GM23338 (cell line): ENCODE measurements around the gene MEGF6. TPM values are rescaled to one million over a fixed set of nuclear protein-coding genes. Genes with fewer than 3 reads are reported as not detected.

Source experiments
- ATAC-seq: fragments of 200-7000 bp; cut with Tn5 transposase; 3 replicates; pipeline ENCODE4 v1.9.1; 2020
- DNase-seq: peaks from one replicate; pipeline ENCODE4 v3.0.0-alpha.2; 2015; ENCODE audit warnings: low spot score
- H2AFZ ChIP-seq: fragments of 200-600 bp; sonication (generic); 2 replicates; pipeline ENCODE4 v1.8.0; 2016; ENCODE audit warnings: antibody characterized with exemption, mild to moderate bottlenecking, moderate library complexity
- H3F3A ChIP-seq: fragments of 200-600 bp; sonication (generic); replicated peaks from 2 replicates; pipeline ENCODE4 v1.8.0; 2017; ENCODE audit warnings: antibody characterized with exemption, mixed run types, low read depth
- H3K27ac ChIP-seq: fragments of 200-600 bp; sonication (generic); 2 replicates; pipeline ENCODE4 v1.6.1; 2016; ENCODE audit warnings: low read depth
- H3K27me3 ChIP-seq: fragments of 200-600 bp; sonication (generic); 2 replicates; pipeline ENCODE4 v1.8.0; 2016; ENCODE audit warnings: mild to moderate bottlenecking, mixed run types, moderate library complexity; ENCODE audit not compliant: insufficient read depth
- H3K36me3 ChIP-seq: fragments of 200-600 bp; sonication (generic); 2 replicates; pipeline ENCODE4 v1.8.0; 2016; ENCODE audit warnings: mild to moderate bottlenecking; ENCODE audit not compliant: insufficient read depth
- H3K4me1 ChIP-seq: fragments of 200-600 bp; sonication (generic); 2 replicates; pipeline ENCODE4 v1.8.0; 2016; ENCODE audit warnings: mild to moderate bottlenecking, moderate library complexity; ENCODE audit not compliant: insufficient read depth
- H3K4me2 ChIP-seq: fragments of 200-600 bp; sonication (generic); 2 replicates; pipeline ENCODE4 v1.7.1; 2017; ENCODE audit warnings: mixed run types
- H3K4me3 ChIP-seq: fragments of 200-600 bp; sonication (generic); 2 replicates; pipeline ENCODE4 v1.6.1; 2016; ENCODE audit warnings: mixed run types
- H3K79me2 ChIP-seq: fragments of 200-600 bp; sonication (generic); replicated peaks from 2 replicates; pipeline ENCODE4 v1.8.0; 2017; ENCODE audit warnings: mild to moderate bottlenecking; ENCODE audit not compliant: insufficient read depth
- H3K9me2 ChIP-seq: fragments of 200-600 bp; sonication (generic); 2 replicates; pipeline ENCODE4 v1.8.0; 2017; ENCODE audit not compliant: insufficient read depth
- H4K20me1 ChIP-seq: fragments of 200-600 bp; sonication (generic); replicated peaks from 2 replicates; pipeline ENCODE4 v1.8.0; 2017; ENCODE audit warnings: mild to moderate bottlenecking; ENCODE audit not compliant: insufficient read depth
- H3K27ac Mint-ChIP-seq: 2 replicates; pipeline ENCODE4 v1.8.0; 2020; ENCODE audit warnings: inconsistent platforms, mild to moderate bottlenecking, moderate library complexity, mixed read lengths
- H3K27me3 Mint-ChIP-seq: 3 replicates; pipeline ENCODE4 v1.8.0; 2022; ENCODE audit warnings: low read depth, mild to moderate bottlenecking, moderate library complexity, mixed read lengths, inconsistent platforms; ENCODE audit not compliant: insufficient read depth, poor library complexity
- H3K36me3 Mint-ChIP-seq: 3 replicates; pipeline ENCODE4 v1.8.0; 2021; ENCODE audit warnings: low read depth, mild to moderate bottlenecking, inconsistent platforms, moderate library complexity, mixed read lengths
- H3K4me1 Mint-ChIP-seq: 3 replicates; pipeline ENCODE4 v1.8.0; 2020; ENCODE audit warnings: mild to moderate bottlenecking, inconsistent platforms, mixed read lengths
- H3K4me3 Mint-ChIP-seq: 3 replicates; pipeline ENCODE4 v1.8.0; 2021; ENCODE audit warnings: moderate library complexity, mild to moderate bottlenecking, inconsistent platforms, mixed read lengths
- H3K9me3 Mint-ChIP-seq: 3 replicates; pipeline ENCODE4 v1.8.0; 2020; ENCODE audit warnings: moderate library complexity, mild to moderate bottlenecking, inconsistent platforms, mixed read lengths
- CREB1 ChIP-seq: fragments of 250-450 bp; sonication (Bioruptor Pico); IDR thresholded peaks from 2 replicates; pipeline ENCODE4 v1.5.0; 2020; ENCODE audit warnings: low read depth, mild to moderate bottlenecking, moderate library complexity
- ETS1 ChIP-seq: IDR thresholded peaks from 2 replicates; pipeline ENCODE4 v1.6.1; 2016; ENCODE audit warnings: antibody characterized with exemption
- EZH2 ChIP-seq: fragments of 200-600 bp; sonication (generic); IDR thresholded peaks from one replicate; pipeline ENCODE4 v1.8.0; 2017; ENCODE audit warnings: antibody characterized with exemption, mild to moderate bottlenecking, low read depth; ENCODE audit not compliant: unreplicated experiment
- EZH2phosphoT487 ChIP-seq: fragments of 200-600 bp; sonication (generic); IDR thresholded peaks from one replicate; pipeline ENCODE4 v1.8.1; 2018; ENCODE audit warnings: antibody characterized with exemption; ENCODE audit not compliant: unreplicated experiment
- JUNB ChIP-seq: IDR thresholded peaks from one replicate; pipeline ENCODE4 v1.6.1; 2016; ENCODE audit warnings: antibody characterized with exemption; ENCODE audit not compliant: unreplicated experiment
- NANOG ChIP-seq: IDR thresholded peaks from 2 replicates; pipeline ENCODE4 v1.6.1; 2016; ENCODE audit warnings: antibody characterized with exemption, borderline replicate concordance
- POLR2AphosphoS5 ChIP-seq: IDR thresholded peaks from 2 replicates; pipeline ENCODE4 v1.6.1; 2016; ENCODE audit warnings: antibody characterized with exemption, low read depth
- STAT1 ChIP-seq: IDR thresholded peaks from one replicate; pipeline ENCODE4 v1.6.1; 2016; ENCODE audit warnings: antibody characterized with exemption; ENCODE audit not compliant: unreplicated experiment
- ZNF114 ChIP-seq: fragments of 250-450 bp; sonication (Bioruptor Pico); IDR thresholded peaks from 2 replicates; pipeline ENCODE4 v1.5.0; 2020; ENCODE audit warnings: mild to moderate bottlenecking, moderate library complexity
- ZNF331 ChIP-seq: fragments of 250-450 bp; sonication (Bioruptor Pico); IDR thresholded peaks from 2 replicates; pipeline ENCODE4 v1.5.0; 2020; ENCODE audit warnings: low read depth, mild to moderate bottlenecking, moderate library complexity
- polyA plus RNA-seq: library from polyadenylated mRNA; unstranded; fragments of >200 nt; fragmentation: Nextera tagmentation; extraction: Ambion mirVana; gene quantifications from 2 replicates; pipeline ENCODE4 v1.2.1, GENCODE V29; 2016
- total RNA-seq: library from RNA; depleted of rRNA; stranded (reverse); fragments of >200 nt; shearing (Covaris generic); gene quantifications from 2 replicates; pipeline ENCODE4 v1.2.3, GENCODE V29; 2014
- TF ChIP-seq, protein P1 (sequence below): IDR thresholded peaks from one replicate; pipeline ENCODE4 v1.6.1; 2018; ENCODE audit warnings: antibody characterized with exemption; ENCODE audit not compliant: unreplicated experiment
- TF ChIP-seq, protein P2 (sequence below), 2 experiments: fragments of 200-600 bp in 1 of 2; sonication (generic) in 1 of 2; conservative IDR thresholded peaks; 2 replicates each; pipeline versions ENCODE4 v1.5.1 to v1.6.1; 2016 to 2017; ENCODE audit warnings: antibody characterized with exemption in 2 of 2, low read depth in 2 of 2, mild to moderate bottlenecking in 2 of 2, moderate library complexity in 1 of 2
- TF ChIP-seq, protein P3 (sequence below): fragments of 250-450 bp; sonication (Bioruptor Pico); IDR thresholded peaks from 2 replicates; pipeline ENCODE4 v1.5.0; 2020; ENCODE audit warnings: mild to moderate bottlenecking, moderate library complexity

Gene MEGF6
- total and polyA plus RNA-seq, 2 experiments from 2014 or later = 4.0 to 21.4 TPM

DNA sequence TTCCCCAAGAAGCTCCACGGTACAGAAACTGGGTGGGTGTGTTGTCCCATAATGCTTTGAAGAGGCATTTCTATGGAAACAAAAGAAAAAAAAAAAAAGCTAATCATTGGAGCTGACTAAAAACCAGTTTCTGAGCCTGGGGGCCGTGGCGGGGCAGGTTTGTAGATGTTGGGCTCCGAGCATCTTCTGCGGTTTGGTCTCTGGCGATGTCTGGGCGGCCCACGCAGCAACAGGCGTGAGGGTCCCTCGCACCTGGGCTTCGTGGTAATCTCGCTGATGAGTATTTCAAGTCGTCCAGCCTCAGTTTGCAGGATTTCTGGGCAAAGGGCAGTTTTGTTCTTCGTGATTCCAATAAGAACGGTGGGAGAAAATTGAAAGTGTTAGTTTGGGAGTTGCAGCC, 47.8 kb upstream of the MEGF6 start:
- no peak overlapping the region for H2AFZ ChIP-seq
- H4K20me1 ChIP-seq = no peaks in the 10 kb centered on the region
- no peaks in the 10 kb centered on the region for H3K9me2 ChIP-seq
- Mint-ChIP-seq H3K27ac (no peak overlapping the region), H3K27me3 (peaks cover 36% of the 10 kb centered on the region), H3K9me3 (no peaks in the 10 kb centered on the region; the same call in 2 of the 3 replicates), H3K36me3 (no peaks in the 10 kb centered on the region), H3K4me3 (no peak overlapping the region), H3K4me1 (peaks cover 7% of the 10 kb centered on the region)
- no peak for TF ChIP-seq POLR2AphosphoS5
- no peak for TF ChIP-seq ZNF331 (CRISPR knock-in tag)
- TF ChIP-seq STAT1 = no peak
- TF ChIP-seq ZNF114 = no peak
- no peak for TF ChIP-seq CREB1 (CRISPR knock-in tag)
- TF ChIP-seq, protein P1, sequence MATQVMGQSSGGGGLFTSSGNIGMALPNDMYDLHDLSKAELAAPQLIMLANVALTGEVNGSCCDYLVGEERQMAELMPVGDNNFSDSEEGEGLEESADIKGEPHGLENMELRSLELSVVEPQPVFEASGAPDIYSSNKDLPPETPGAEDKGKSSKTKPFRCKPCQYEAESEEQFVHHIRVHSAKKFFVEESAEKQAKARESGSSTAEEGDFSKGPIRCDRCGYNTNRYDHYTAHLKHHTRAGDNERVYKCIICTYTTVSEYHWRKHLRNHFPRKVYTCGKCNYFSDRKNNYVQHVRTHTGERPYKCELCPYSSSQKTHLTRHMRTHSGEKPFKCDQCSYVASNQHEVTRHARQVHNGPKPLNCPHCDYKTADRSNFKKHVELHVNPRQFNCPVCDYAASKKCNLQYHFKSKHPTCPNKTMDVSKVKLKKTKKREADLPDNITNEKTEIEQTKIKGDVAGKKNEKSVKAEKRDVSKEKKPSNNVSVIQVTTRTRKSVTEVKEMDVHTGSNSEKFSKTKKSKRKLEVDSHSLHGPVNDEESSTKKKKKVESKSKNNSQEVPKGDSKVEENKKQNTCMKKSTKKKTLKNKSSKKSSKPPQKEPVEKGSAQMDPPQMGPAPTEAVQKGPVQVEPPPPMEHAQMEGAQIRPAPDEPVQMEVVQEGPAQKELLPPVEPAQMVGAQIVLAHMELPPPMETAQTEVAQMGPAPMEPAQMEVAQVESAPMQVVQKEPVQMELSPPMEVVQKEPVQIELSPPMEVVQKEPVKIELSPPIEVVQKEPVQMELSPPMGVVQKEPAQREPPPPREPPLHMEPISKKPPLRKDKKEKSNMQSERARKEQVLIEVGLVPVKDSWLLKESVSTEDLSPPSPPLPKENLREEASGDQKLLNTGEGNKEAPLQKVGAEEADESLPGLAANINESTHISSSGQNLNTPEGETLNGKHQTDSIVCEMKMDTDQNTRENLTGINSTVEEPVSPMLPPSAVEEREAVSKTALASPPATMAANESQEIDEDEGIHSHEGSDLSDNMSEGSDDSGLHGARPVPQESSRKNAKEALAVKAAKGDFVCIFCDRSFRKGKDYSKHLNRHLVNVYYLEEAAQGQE = no peak
- TF ChIP-seq EZH2 = no peak
- TF ChIP-seq, protein P2, sequence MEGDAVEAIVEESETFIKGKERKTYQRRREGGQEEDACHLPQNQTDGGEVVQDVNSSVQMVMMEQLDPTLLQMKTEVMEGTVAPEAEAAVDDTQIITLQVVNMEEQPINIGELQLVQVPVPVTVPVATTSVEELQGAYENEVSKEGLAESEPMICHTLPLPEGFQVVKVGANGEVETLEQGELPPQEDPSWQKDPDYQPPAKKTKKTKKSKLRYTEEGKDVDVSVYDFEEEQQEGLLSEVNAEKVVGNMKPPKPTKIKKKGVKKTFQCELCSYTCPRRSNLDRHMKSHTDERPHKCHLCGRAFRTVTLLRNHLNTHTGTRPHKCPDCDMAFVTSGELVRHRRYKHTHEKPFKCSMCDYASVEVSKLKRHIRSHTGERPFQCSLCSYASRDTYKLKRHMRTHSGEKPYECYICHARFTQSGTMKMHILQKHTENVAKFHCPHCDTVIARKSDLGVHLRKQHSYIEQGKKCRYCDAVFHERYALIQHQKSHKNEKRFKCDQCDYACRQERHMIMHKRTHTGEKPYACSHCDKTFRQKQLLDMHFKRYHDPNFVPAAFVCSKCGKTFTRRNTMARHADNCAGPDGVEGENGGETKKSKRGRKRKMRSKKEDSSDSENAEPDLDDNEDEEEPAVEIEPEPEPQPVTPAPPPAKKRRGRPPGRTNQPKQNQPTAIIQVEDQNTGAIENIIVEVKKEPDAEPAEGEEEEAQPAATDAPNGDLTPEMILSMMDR (conservative IDR thresholded peaks at IDR 0.05; ENCODE audit: low read depth in 2 of 2) = no peak
- no peak for TF ChIP-seq ETS1
- no peak for TF ChIP-seq EZH2phosphoT487
- TF ChIP-seq, protein P3, sequence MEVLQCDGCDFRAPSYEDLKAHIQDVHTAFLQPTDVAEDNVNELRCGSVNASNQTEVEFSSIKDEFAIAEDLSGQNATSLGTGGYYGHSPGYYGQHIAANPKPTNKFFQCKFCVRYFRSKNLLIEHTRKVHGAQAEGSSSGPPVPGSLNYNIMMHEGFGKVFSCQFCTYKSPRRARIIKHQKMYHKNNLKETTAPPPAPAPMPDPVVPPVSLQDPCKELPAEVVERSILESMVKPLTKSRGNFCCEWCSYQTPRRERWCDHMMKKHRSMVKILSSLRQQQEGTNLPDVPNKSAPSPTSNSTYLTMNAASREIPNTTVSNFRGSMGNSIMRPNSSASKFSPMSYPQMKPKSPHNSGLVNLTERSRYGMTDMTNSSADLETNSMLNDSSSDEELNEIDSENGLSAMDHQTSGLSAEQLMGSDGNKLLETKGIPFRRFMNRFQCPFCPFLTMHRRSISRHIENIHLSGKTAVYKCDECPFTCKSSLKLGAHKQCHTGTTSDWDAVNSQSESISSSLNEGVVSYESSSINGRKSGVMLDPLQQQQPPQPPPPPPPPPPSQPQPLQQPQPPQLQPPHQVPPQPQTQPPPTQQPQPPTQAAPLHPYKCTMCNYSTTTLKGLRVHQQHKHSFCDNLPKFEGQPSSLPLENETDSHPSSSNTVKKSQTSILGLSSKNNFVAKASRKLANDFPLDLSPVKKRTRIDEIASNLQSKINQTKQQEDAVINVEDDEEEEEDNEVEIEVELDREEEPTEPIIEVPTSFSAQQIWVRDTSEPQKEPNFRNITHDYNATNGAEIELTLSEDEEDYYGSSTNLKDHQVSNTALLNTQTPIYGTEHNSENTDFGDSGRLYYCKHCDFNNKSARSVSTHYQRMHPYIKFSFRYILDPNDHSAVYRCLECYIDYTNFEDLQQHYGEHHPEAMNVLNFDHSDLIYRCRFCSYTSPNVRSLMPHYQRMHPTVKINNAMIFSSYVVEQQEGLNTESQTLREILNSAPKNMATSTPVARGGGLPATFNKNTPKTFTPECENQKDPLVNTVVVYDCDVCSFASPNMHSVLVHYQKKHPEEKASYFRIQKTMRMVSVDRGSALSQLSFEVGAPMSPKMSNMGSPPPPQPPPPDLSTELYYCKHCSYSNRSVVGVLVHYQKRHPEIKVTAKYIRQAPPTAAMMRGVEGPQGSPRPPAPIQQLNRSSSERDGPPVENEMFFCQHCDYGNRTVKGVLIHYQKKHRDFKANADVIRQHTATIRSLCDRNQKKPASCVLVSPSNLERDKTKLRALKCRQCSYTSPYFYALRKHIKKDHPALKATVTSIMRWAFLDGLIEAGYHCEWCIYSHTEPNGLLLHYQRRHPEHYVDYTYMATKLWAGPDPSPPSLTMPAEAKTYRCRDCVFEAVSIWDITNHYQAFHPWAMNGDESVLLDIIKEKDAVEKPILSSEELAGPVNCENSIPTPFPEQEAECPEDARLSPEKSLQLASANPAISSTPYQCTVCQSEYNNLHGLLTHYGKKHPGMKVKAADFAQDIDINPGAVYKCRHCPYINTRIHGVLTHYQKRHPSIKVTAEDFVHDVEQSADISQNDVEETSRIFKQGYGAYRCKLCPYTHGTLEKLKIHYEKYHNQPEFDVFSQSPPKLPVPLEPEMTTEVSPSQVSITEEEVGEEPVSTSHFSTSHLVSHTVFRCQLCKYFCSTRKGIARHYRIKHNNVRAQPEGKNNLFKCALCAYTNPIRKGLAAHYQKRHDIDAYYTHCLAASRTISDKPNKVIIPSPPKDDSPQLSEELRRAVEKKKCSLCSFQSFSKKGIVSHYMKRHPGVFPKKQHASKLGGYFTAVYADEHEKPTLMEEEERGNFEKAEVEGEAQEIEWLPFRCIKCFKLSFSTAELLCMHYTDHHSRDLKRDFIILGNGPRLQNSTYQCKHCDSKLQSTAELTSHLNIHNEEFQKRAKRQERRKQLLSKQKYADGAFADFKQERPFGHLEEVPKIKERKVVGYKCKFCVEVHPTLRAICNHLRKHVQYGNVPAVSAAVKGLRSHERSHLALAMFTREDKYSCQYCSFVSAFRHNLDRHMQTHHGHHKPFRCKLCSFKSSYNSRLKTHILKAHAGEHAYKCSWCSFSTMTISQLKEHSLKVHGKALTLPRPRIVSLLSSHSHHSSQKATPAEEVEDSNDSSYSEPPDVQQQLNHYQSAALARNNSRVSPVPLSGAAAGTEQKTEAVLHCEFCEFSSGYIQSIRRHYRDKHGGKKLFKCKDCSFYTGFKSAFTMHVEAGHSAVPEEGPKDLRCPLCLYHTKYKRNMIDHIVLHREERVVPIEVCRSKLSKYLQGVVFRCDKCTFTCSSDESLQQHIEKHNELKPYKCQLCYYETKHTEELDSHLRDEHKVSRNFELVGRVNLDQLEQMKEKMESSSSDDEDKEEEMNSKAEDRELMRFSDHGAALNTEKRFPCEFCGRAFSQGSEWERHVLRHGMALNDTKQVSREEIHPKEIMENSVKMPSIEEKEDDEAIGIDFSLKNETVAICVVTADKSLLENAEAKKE = no peak
- no peak for TF ChIP-seq NANOG
- TF ChIP-seq JUNB = no peak
- H3F3A ChIP-seq = 0 out of 2 replicates have a peak, but pooled peaks cover 3% of the 10 kb centered on the region
- ATAC-seq (no peak), DNase-seq (no peak)
- peaks cover 40% of the 10 kb centered on the region for H3K27me3 ChIP-seq
- no peak overlapping the region for H3K4me3 ChIP-seq
- H3K27ac ChIP-seq = no peak overlapping the region
- no peak overlapping the region for H3K4me2 ChIP-seq
- no peaks in the 10 kb centered on the region for H3K36me3 ChIP-seq
- H3K79me2 ChIP-seq = no peaks in the 10 kb centered on the region
- H3K4me1 ChIP-seq = no peaks in the 10 kb centered on the region
